22Rv1 (cell line): ENCODE data around the gene S100PBP.
"Not testable (repeated sequence)": the region's sequence is repeated elsewhere in the genome, so short reads cannot be mapped to it uniquely, and the experiment has no call there.

Experiments
- H3K27ac ChIP-seq: fragments of 450-650 bp; 2 replicates; pipeline ENCODE4 v1.5.1; 2017
- ZFX ChIP-seq: fragments of 450-650 bp; IDR thresholded peaks from 2 replicates; pipeline ENCODE4 v1.6.1; 2017; ENCODE audit warnings: antibody characterized with exemption, borderline replicate concordance
- TF ChIP-seq, protein P1 (sequence below): fragments of 450-650 bp; IDR thresholded peaks from 2 replicates; pipeline ENCODE4 v1.5.1; 2017; ENCODE audit warnings: mild to moderate bottlenecking

S100PBP gene

DNA sequence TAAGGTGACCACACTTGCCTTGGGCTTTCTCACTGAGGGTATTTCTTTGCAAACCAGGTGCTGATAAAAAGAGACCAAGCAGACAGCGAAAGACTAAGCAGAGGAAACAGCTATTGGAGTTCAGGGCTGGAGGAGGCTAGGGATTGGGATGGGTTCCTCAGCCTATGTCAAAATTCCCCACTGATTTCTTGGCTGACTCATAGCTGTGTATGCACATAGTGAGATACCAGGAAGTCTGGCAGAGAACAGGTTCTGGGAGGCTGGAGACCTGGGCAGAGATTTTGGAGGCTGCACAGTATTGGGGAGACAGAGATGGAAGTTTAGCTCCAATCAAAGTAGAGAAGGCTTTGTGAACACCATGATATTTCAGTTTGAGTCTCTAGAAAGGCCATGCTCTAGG is 25.6 kb upstream of the S100PBP start:
- H3K27ac ChIP-seq: no peak overlapping the region
- TF ChIP-seq, protein P1, sequence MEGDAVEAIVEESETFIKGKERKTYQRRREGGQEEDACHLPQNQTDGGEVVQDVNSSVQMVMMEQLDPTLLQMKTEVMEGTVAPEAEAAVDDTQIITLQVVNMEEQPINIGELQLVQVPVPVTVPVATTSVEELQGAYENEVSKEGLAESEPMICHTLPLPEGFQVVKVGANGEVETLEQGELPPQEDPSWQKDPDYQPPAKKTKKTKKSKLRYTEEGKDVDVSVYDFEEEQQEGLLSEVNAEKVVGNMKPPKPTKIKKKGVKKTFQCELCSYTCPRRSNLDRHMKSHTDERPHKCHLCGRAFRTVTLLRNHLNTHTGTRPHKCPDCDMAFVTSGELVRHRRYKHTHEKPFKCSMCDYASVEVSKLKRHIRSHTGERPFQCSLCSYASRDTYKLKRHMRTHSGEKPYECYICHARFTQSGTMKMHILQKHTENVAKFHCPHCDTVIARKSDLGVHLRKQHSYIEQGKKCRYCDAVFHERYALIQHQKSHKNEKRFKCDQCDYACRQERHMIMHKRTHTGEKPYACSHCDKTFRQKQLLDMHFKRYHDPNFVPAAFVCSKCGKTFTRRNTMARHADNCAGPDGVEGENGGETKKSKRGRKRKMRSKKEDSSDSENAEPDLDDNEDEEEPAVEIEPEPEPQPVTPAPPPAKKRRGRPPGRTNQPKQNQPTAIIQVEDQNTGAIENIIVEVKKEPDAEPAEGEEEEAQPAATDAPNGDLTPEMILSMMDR: no peak
- no peak for TF ChIP-seq ZFX

DNA sequence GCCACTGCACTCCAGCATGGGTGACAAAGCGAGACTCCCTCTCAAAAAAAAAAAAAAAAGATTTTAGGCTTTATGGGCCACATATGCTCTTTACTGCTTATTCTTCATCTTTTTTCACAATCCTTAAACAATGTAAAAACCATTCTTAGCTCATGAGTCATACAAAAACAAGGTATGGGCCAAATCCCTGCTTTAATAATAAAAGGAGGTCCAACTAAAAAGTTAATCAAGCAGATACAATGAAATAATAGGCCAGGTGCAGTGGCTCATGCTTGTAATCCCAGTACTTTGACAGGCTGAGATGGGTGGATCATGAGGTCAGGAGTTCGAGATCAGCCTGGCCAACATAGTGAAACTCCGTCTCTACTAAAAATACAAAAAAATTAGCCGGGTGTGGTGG is 21.7 kb upstream of the S100PBP start:
- not testable (repeated sequence) for H3K27ac ChIP-seq

- H3K27ac ChIP-seq: 0 out of 2 replicates have a peak overlapping the region, but pooled peaks have one; percentile 5
- TF ChIP-seq, protein P1: no peak
Measured at GRCh38 chr1:32797456-32797855, 20.0 kb upstream of the S100PBP start.

DNA sequence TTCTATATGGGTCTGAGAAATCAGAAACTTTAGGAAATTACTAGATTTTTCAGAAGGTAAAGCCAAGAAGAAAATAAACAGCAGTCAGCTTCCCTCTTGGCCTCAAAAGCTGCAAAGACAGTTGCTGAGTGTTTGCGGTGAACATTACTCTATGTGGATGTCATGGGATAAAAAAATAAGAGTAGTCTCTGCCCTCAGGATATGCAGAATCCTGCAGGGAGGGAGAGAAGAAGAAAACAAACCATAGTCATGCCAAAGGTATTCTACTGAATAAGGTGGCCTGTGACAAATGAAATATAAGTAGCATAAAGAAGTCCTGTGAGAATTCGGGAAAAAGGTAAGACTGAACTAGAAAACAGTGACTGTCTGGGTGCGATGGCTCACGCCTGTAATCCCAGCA is 19.3 kb upstream of the S100PBP start:
- H3K27ac ChIP-seq: no peak overlapping the region
- no peak for TF ChIP-seq ZFX
- TF ChIP-seq, protein P1: no peak

DNA sequence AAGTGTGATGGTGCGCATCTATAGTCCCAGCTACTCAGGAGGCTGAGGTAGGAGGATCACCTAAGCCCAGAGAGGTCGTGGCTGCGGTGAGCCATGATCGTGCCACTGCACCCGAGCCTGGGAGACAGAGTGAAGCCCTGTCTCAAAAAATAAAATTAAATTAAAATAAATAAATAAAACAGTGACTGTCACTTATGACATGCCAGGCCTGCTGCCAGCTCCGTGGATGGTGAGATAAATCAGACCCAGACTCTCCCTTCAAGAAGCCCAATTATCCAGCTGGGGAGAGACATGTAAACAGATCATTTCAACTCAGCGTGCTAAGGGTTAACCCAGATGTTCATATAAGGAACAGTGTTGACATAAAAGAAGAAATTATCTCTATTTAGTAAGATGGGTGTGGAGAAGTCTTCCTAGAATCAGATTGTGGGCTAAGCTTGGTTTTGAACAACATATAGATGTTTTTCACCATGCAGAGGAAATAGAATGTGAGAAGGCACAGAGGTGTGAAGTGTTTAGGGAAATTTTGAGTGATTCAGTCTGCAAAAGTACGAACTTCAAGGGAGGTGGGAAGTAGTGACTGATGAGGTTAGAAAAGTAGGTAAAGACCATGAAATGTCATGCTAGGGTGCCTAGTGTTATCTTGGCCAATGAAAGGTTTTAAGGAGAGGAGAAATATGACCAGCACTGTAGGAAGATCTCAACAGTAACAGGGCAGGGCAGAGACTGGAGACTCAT is 18.6 kb upstream of the S100PBP start:
- H3K27ac ChIP-seq: no peak overlapping the region
- TF ChIP-seq, protein P1: no peak
- no peak for TF ChIP-seq ZFX

DNA sequence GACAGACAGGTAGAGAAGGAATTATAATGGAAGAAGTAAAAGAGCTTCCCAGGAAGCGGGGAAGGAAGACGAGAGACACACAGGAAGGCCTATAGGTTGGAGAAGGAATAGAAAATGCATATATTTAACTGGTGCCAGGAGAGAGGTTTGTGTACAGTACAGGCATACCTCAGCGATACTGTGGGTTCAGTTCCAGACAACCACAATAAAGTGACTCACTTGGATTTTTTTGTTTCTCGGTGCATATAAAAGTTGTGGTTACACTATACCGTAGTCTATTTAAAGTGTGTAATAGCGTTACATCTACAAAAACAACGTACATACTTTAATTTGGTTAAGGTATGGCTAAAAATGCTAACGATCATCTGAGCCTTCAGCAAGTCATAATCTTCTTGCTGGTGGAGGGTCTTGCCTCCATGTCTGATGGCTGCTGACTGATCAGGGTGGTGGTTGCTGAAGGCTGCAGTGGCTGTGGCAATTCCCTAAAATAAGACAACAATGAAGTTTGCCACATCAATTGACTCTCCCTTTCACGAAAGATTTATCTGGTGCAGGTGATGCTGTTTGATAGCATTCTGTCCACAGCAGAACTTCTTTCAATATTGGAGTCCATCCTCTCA is 16.2 kb upstream of the S100PBP start:
- TF ChIP-seq ZFX: no peak
- TF ChIP-seq, protein P1: no peak
- H3K27ac ChIP-seq: no peak overlapping the region

GRCh38 chr1:32804460-32804859 is 13.0 kb upstream of the S100PBP start:
- H3K27ac ChIP-seq: not testable (repeated sequence)

GRCh38 chr1:32806290-32806689 is 11.2 kb upstream of the S100PBP start:
- TF ChIP-seq, protein P1: no peak
- no peak for TF ChIP-seq ZFX
- H3K27ac ChIP-seq: no peak overlapping the region
